Effector CD4-positive, alpha-beta T cell (primary cell): ENCODE measurements around the gene ASPHD2.

Source experiments
- DNase-seq: peaks from one replicate; pipeline ENCODE4 v3.0.0-alpha.2; 2020

Gene ASPHD2

DNA sequence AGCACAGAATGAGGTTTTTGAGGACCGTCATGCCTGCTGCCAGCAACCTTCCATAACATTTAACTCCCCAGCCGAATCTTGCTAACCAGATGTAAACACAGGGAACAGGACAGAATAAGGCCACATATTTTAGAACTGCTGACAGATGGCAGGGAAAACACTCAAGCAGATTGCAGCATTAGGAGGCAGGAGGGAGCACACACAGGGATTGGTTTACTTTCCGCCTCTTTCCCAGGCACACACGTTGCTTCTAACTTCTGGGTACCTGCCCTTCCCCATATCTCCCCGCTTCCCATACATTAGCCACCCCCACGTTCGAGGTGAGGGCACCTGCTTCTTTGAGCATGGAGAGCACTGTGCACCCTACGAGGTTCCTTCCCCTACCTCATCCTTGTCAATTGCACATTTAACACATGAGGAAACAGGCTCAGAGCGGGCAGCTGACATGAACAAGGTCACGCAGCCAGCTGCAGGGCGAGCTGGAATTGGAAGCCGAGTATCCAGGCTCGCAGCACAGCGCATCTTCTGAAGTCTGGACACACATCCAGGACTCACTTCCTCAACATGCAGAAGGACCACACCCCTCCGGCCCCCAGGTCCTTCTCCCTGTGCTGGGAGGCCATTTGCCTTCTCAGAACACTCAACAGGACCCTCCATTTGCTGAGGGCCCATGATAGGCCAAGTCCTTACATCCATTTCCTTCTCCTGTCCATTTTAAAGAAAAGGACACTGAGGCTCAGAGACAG lies 18.7 kb downstream of the ASPHD2 start:
- DNase-seq, result no peak

DNA sequence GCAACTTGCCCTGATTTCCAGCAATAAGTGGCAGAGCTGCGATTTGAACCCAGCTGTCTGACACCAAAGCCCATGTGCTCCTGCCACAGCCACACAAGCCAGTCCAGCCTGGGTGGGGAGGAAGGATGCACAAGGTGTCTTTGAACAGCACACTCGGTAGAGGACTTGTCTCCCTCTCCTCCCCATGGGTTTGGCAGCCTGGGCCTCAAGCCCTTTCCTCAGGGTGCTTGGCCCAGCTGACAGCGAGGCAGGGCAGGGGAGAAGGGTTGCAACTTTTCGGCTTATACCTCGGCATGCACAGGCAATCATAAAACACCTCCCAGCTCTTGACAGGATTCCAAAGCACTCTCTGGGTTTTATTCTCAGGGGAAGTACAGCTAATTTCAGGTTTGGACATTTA lies 19.3 kb downstream of the ASPHD2 start:
- DNase-seq, result no peak

- DNase-seq, result no peak
Measured at GRCh38 chr22:26448941-26449340, 19.9 kb downstream of the ASPHD2 start.

GRCh38 chr22:26450453-26451185 lies 21.6 kb downstream of the ASPHD2 start:
- no peak for DNase-seq

DNA sequence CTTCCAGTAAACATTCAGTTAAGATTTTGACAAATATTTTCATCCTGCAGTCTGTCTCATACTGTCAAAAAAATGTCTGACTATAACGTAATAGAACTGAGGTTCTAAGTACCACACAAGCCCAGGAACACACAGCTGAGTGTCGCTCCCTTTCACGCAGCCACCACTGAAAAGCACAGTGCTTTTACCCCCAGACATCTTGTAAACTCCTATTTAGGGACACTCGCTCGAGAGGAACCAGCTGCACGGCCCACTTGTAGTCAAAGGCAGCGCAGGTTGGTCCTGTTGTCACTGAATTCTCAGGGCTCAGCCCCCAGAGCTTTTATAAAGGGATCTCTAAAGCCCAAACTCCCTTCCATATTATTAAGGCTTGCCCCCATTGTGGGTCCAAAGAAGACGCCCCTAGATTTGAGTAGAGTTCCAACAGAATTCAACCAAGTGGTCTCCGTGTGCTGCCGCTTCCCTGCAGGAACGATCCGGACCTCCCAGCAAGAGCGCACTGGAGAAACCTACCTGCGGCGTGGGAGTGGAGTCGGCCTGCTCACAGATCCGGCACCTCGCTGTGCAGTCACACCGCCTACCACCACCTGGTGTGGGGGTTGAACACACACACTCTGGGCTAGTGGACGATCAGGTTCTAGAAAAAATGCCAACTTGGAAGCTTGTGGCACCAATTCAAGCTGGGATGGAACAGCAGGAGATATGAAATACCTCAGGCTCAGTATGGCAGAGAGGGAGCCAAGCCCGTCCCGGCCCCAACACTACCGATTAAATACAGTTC lies 23.4 kb downstream of the ASPHD2 start:
- no peak for DNase-seq

- no peak for DNase-seq
Measured at GRCh38 chr22:26453216-26453615, 24.2 kb downstream of the ASPHD2 start.

DNA sequence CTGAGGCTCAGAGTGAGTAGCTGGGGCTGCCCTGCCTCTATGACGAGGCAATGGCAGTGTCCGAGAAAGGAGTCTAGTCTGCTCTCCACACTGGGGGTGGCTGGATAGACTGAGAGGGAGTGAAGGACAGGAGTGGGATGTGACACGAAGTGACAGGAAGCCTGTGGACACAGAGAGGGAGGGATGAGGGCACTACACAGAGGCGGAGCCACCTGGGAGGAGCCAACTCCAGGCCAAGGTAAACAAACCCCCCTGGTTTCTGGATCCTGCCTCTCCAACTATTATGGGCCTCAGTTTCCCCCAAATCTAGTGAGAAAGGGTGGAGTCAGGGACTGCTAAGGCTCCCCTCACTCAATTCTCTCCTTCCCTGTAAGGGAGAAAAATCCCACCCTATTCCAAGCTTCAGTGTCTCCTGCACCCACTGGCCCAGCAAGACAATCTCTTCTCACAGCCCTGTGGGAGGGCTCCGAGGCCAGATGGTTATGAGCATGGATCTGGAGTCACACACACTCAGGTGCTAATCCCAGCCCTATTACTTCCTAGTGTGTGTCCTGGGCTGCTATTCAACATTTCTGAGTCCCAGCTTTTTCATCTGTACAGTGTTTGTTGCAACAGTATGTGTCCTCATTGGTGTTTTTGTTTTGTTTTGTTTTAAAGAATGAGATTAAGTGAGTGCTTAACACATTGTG lies 24.9 kb downstream of the ASPHD2 start:
- no peak for DNase-seq

DNA sequence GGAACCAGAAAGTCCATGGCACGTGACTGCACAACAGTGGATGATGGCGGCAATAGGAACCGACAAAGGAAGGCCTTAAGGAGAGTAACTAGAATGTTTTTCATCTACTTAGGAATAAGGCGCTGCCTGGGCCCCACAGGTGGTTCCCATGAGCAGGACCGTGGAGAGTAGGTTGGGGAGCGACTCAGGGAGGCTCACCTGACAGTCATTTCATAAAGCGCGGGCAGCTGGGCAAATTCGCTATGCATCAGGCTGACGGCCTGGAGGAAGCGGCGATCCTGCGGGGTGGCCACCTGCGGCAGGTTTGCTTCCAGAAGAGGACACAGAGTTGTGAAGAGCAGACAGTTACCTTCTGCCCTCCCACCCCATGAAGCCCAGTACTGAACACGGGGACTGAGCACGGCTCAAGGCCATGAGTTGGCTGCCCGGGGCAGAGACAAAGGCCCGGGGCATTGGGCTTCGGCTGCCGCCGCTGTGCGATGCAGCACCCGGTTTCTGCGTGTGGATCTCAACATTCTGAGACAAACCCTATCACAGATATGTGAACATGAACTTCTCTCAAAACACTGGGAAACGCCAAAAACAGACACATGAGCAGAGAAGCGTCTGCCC lies 28.7 kb downstream of the ASPHD2 start:
- DNase-seq, result no peak

- no peak for DNase-seq
Measured at GRCh38 chr22:26460202-26460601, 31.1 kb downstream of the ASPHD2 start.

- peak; percentile 35 for DNase-seq
Measured at GRCh38 chr22:26461188-26461810, 32.2 kb downstream of the ASPHD2 start.

DNA sequence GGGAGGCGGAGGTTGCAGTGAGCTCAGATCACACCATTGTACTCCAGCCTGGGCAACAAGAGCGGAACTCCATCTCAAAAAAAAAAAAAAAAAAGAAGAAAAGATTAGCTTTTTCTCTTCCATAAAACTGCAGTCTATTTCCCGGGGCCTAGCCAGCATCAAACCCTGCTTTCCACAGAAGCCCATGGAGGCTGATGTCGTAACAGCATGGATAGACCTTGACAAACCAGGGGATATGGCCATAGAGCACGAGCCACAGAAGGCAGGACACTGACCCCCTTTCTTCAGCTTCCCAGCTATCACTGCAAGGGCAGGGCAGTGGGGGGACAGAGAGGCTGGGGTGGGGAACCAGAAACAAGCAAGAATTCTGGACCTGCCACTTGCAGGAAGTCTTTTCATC lies 33.0 kb downstream of the ASPHD2 start:
- DNase-seq, result no peak

DNA sequence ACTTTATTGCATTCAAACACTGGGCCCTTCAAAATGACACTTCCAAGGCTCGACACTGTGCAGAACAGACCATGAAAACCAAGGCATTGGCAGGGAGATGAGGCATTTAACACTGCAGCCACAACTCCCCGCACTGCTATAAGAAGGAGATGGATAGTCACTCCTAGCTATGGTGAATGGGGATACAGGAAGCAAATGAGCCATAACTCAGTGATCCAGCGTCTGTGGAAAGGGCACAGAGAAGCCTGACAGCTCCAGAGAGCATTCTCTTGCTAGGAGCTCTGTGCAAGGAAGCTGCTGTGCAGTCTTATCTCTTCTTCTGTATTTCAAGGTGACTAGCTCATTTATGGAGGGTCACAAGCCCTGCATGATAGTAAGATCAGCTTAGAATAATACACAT lies 33.6 kb downstream of the ASPHD2 start:
- DNase-seq, result no peak

GRCh38 chr22:26463101-26463661 lies 34.1 kb downstream of the ASPHD2 start:
- no peak for DNase-seq

- no peak for DNase-seq
Measured at GRCh38 chr22:26463688-26464087, 34.6 kb downstream of the ASPHD2 start.

DNA sequence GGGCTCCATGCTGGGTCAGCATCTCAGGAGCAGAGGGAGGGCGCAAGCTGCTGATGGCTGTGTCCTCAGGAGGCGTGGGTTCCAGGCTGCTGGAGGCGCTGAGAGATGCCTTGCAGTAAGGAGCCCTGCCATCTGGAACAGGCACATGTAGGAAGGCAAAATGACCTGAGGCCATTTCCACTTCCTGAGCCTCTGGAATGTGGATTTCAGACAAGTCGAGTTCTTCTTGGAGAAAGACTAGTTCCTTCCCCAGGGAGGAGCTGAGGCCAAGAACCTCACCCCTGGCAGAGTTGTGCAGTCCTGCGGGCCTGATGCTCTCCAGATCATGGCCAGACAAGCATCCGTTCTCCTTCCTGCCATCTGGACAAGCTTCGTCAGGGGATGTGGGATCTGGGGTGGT lies 35.3 kb downstream of the ASPHD2 start:
- no peak for DNase-seq

DNA sequence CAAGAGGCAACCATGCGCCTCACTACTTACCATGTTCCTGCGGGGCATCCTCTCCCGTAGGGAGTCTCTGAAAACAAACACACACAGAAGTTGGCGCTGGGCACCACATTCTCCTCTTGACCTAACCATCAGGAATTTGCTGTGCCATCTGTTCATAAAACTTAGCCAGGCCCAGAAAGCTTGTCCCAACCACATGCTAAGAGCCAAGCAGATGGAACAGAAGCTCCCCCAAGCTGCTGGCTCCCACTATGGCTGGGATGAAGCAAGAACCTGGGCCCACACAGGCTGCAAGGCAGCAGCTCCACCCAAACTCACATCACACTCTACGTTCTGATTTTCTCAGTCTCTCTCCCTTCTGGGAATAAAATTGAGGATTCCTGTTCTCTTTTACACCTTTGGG lies 37.1 kb downstream of the ASPHD2 start:
- DNase-seq, result no peak

DNA sequence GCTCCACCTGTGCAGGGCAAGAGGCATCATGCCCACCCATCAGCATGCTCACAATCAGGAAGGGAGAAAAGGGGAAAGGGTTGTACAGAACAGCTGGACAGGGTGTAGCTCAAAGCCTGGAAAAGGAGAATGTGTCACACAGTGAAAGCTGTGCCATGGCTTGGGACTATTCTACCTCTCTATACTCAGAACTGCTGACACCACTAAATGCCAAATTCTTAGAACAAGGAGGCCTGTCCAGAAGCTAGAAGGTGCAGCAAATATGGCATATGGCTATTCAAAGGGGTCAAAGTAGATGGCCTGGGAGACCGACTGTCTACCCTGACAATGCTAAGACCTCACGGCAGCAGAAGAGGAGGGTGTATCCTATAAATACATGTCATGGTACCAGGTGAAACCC lies 41.7 kb downstream of the ASPHD2 start:
- no peak for DNase-seq

GRCh38 chr22:26471522-26471921 lies 42.5 kb downstream of the ASPHD2 start:
- no peak for DNase-seq

- no peak for DNase-seq
Measured at GRCh38 chr22:26474682-26475081, 45.6 kb downstream of the ASPHD2 start.

- no peak for DNase-seq
Measured at GRCh38 chr22:26476705-26477340, 47.8 kb downstream of the ASPHD2 start.

GRCh38 chr22:26477341-26477731 lies 48.3 kb downstream of the ASPHD2 start:
- no peak for DNase-seq
